GM12875 (cell line): Measurements from ENCODE around the gene PRDM8.
"Not testable (repeated sequence)": the region's sequence is repeated elsewhere in the genome, so short reads cannot be mapped to it uniquely, and the experiment has no call there.

ENCODE experiments used
- H3K4me3 ChIP-seq: one replicate; pipeline ENCODE4 v1.5.1; 2011; ENCODE audit warnings: low read depth, low read length, control low read depth
- TF ChIP-seq, protein P1 (sequence below): IDR thresholded peaks from 2 replicates; pipeline ENCODE4 v1.5.1; 2011; ENCODE audit warnings: low read depth, mild to moderate bottlenecking, control low read depth, inconsistent platforms, low read length, moderate library complexity, borderline replicate concordance; ENCODE audit not compliant: insufficient read depth

The PRDM8 gene

DNA sequence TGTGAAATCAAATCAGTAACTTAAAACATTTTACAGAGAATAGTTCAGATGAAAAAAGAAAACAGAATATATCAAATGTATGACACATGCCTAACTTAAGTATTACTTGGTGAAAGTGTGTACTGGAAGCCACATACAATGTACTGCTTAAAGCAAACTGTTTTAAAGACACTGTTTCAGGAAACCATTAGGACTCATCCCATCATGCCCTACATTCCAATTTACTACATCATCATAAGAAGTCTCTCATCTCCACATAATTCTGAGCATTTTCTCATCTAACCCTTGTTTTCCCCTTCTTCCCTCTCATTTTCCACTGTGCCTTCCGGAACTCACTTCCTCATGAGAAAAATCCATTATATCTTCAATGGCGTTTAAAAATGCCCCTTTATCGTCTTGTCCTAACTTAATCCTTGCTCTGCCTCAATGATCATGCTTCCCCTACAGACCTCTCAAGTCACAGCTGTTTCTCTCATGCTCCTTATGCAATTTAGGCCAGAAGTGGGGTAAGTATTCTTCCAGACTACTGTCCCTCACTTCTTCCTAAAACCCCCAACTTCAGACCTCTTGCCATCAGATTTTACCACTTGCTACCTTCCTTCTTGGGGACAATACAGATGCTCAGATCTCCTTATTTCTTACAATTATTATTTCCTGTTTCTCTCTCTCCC lies 42.3 kb downstream of the PRDM8 start:
- TF ChIP-seq, protein P1, sequence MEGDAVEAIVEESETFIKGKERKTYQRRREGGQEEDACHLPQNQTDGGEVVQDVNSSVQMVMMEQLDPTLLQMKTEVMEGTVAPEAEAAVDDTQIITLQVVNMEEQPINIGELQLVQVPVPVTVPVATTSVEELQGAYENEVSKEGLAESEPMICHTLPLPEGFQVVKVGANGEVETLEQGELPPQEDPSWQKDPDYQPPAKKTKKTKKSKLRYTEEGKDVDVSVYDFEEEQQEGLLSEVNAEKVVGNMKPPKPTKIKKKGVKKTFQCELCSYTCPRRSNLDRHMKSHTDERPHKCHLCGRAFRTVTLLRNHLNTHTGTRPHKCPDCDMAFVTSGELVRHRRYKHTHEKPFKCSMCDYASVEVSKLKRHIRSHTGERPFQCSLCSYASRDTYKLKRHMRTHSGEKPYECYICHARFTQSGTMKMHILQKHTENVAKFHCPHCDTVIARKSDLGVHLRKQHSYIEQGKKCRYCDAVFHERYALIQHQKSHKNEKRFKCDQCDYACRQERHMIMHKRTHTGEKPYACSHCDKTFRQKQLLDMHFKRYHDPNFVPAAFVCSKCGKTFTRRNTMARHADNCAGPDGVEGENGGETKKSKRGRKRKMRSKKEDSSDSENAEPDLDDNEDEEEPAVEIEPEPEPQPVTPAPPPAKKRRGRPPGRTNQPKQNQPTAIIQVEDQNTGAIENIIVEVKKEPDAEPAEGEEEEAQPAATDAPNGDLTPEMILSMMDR = no peak
- no peak overlapping the region for H3K4me3 ChIP-seq

- TF ChIP-seq, protein P1 = no peak
- H3K4me3 ChIP-seq = no peak overlapping the region
Observed at GRCh38 chr4:80240976-80241375, 43.7 kb downstream of the PRDM8 start.

DNA sequence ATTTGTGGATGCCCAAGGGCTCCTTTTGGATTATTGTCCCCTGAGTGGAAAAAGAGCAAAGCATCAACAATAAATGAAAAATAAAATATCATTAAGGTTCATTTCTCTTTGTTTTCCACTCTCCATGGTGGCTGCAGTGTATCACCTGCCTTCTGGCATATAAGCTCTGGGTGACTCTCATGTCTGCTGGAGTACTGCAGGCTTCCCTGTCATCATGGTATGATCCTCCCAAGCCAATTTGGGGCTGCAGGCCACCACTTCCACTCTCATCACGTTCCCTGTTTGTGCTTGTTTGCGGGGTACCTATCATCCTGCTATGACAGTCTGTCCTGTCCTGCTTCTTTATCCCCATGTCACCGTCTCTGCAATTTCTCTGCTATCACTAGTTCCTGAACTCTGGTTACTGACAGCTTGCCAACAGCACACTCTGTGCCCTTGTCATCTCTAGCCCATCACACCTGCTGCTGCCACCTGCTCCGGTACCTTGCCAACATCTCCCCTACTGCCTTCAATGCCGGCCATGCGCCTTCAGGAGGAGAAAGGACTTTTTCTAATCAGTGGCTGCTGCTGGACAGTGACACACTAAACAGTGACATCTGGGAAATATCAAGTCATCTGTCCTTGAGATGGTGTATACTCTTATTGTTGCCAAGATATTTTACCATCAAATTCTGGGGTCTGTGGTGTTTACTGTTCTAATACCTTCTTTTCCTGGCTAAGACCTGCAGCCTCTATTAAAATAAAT lies 46.1 kb downstream of the PRDM8 start:
- TF ChIP-seq, protein P1 = no peak
- no peak overlapping the region for H3K4me3 ChIP-seq

DNA sequence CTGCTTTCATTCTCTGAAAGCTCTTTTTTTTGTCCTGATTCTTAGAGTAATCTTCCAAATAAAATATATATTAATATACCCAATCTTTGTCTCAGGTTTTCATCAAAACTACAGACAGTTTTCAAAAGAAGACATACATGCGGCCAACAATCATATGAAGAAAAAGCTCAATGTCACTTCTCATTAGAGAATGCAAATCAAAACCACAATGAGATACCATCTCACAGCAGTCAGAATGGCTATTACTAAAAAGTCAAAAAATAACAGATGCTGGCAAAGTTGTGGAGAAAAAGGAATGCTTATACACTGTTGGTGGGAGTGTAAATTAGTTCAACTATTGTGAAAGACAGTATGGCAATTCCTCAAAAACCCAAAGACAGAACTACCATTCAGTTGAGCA lies 50.2 kb downstream of the PRDM8 start:
- not testable (repeated sequence) for H3K4me3 ChIP-seq

- TF ChIP-seq, protein P1 = no peak
- H3K4me3 ChIP-seq = no peak overlapping the region
Observed at GRCh38 chr4:80249144-80249543, 51.8 kb downstream of the PRDM8 start.

GRCh38 chr4:80252427-80252826 lies 55.1 kb downstream of the PRDM8 start:
- TF ChIP-seq, protein P1 = no peak
- no peak overlapping the region for H3K4me3 ChIP-seq

GRCh38 chr4:80252953-80253352 lies 55.6 kb downstream of the PRDM8 start:
- TF ChIP-seq, protein P1 = no peak

More at GRCh38 chr4:80252953-80253352, 55.6 kb downstream of the PRDM8 start:
- no peak overlapping the region for H3K4me3 ChIP-seq
